AG20443 (cell line): ENCODE measurements around the gene MYO19.

ENCODE experiments used
- DNase-seq: peaks from one replicate; pipeline ENCODE4 v3.0.0; 2012; ENCODE audit warnings: low spot score, mixed read lengths

Gene MYO19, protein sequence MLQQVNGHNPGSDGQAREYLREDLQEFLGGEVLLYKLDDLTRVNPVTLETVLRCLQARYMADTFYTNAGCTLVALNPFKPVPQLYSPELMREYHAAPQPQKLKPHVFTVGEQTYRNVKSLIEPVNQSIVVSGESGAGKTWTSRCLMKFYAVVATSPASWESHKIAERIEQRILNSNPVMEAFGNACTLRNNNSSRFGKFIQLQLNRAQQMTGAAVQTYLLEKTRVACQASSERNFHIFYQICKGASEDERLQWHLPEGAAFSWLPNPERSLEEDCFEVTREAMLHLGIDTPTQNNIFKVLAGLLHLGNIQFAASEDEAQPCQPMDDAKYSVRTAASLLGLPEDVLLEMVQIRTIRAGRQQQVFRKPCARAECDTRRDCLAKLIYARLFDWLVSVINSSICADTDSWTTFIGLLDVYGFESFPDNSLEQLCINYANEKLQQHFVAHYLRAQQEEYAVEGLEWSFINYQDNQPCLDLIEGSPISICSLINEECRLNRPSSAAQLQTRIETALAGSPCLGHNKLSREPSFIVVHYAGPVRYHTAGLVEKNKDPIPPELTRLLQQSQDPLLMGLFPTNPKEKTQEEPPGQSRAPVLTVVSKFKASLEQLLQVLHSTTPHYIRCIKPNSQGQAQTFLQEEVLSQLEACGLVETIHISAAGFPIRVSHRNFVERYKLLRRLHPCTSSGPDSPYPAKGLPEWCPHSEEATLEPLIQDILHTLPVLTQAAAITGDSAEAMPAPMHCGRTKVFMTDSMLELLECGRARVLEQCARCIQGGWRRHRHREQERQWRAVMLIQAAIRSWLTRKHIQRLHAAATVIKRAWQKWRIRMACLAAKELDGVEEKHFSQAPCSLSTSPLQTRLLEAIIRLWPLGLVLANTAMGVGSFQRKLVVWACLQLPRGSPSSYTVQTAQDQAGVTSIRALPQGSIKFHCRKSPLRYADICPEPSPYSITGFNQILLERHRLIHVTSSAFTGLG

GRCh38 chr17:36534840-36535668 is at the start of gene MYO19, which contains the start of gene PIGW:
MYO19 (minus strand) TSS chr17:36534868; CDS start chr17:36532538, 2,330 bp downstream.
PIGW (plus strand) TSS chr17:36534987; CDS start chr17:36537102, 2,115 bp downstream.
- DNase-seq, result peak; percentile 95

DNA sequence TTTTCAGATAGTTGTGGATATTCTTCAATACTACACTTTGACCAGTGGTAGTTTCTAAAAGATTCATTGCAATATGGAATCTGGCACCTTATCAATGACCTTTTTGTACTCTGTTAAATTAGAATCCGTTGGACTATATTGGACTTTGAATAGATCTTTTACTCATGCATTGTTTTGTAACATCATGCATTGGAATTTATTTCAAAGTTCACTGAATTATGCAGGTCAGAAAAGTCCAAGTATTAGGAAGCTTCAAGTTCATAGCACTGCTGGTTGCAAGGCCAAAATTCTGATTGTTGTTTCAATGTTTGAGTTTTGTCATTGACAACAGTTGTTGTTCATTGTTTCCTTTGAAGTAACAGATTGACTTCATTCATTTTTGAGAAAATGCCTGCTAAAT is 49.1 kb upstream of the MYO19 start:
- no peak for DNase-seq

- DNase-seq, result peak; percentile 26
Measured at GRCh38 chr17:36578671-36579070, 44.0 kb upstream of the MYO19 start.

DNA sequence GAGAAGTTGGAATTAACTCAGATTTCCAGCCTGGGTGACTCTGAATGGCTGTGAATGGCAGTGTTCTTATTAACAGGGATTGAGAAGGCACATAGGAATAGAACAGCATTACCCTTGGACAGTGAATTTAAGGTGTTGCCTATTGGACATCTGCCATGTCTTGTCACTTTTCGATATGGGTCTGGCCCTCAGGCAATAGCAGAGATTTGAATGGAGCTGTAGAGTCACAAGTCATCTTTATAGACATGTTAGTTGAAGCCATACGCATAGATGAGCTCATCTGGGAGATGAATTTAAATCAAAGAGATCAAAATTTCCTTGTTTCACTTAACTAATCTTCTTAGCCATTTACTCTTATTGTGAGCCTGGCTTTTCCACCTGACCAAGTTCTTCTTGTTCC is 42.1 kb upstream of the MYO19 start:
- no peak for DNase-seq

- DNase-seq, result no peak
Measured at GRCh38 chr17:36575028-36575427, 40.4 kb upstream of the MYO19 start.

DNA sequence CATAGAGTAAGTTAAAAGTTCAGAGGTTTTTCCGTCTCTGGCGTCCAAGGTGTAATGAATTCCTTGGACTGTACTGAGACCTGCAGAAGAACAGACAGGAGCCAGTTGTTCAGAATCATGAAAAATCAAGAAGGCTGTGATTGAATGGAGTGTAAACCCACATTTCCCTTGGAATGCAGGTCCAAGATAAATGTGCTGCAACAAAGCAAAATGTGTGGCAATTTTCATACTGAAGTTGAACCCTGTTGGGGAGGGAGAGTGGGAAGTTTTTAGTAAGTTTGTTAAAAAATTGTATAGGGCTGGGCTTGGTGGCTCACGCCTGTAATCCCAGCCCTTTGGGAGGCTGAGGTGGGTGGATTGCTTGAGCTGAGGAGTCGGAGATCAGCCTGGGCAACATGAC is 31.4 kb upstream of the MYO19 start:
- DNase-seq, result no peak

GRCh38 chr17:36553459-36553858 is 18.8 kb upstream of the MYO19 start:
- no peak for DNase-seq

DNA sequence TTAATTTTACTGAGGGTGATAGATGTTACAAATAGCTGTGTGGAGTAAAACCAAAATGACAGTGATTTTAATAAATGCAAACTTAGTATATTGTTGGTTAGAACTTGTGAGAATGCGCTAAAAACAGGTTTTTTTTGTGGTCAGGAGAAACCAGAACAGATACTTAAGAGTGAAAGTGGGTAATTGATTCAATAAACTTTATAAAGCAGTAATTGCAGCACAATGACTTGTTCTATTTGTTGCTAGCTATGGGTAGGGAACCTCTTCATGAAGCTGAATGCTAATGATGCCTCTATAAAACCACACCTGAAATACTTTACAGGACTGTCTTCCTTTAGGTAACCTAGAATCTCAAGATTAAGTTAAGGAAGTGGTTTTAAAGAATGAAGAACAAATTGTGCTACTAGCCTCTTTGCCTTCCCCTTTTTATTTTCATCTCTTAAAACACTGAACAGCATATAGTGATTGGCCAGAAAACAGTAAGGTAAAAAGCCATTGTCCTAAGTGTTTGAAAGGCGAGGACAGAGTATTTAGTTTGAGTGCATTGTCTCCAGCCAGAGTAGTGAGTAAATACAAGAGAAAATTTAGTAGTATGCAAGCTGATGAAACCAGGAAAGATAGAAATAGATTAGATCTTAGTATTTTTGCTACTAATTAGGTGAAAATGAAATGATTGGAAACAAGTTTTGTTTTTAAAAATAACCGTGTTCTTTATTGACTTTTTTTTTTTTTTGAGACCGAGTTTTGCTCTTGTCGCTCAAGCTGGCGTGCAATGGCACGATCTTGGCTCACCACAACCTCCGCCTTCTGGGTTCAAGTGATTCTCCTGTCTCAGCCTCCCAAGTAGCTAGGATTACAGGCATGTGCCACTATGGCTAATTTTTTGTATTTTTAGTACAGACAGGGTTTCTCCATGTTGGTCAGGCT is 16.1 kb upstream of the MYO19 start:
- no peak for DNase-seq

DNA sequence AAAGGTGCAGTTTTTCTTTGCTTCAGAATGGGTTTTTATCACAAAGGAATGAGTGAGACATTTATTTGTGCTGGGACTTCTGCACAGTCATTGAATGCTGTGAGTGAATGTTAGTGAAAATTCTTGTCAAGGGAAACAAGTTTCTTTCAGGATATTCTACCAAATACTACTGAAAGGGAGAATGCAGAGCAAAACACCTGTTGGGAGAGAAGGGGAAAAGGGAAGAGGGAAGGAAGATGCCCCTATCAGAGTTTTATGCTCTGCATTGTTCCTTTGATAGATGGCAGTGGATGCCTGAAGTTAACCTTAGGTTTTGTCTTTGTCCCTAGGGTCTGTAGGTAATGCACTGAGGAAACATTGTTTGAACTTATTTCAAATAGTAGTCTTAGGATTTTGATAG is 13.1 kb upstream of the MYO19 start:
- DNase-seq, result no peak

DNA sequence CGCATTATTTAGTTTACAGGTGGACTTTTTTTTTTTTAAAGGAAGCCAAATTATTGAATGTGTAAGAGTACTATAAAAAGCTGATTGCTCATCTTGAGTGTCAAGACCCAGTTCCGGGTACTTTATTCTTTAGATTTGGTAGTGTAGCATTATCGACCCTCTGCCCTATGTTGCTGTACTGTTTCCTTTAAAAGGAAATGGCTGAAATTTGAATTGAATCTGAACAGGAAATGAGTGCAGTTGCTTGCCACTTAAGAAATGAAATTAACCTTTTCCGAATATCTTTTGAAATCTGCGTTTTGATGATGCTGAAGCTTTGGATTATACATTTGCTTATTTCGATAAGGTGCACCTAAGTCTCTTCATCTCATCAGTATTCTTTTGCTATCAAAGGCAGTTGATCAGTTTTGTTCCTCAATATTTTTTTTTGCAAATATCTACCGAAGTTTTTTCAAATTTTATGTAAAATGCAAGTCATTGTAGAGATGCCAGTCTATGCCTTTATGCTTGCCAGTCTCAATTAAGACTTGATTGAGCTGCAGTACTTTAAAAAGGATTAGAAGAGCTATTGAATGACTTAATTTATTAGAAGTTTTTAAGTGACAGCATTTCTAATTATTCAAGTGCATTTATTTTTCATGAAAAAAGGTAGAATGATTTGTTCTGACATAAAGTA is 11.9 kb upstream of the MYO19 start:
- DNase-seq, result no peak

GRCh38 chr17:36545465-36546417 is 11.1 kb upstream of the MYO19 start:
- DNase-seq, result peak; percentile 98

DNA sequence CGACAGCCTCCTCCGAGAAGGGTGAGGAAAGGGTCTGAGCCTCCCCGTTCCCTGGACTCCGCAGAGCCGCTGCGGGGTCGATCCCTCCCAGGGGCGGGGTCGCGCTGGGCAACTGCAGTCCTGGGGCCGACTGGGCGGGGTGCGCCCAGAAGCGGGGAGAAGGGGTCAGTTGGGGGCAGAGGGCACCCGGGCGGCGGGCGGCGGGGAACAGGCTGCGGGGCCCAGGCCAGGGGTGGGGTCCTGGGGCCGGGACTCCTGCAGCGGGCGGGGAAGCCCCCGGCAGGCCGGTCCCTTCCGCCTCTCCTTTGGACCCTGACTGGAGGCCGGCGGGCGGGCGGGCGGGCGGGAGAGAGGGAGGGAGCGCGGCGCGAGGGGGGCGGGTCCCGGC is 10.4 kb upstream of the MYO19 start:
- DNase-seq, result no peak

GRCh38 chr17:36544307-36545076 is 9.8 kb upstream of the MYO19 start, which contains the start of gene GGNBP2:
GGNBP2 (plus strand) TSS chr17:36544919; CDS start chr17:36545725, 806 bp downstream.
- DNase-seq, result peak; percentile 95

DNA sequence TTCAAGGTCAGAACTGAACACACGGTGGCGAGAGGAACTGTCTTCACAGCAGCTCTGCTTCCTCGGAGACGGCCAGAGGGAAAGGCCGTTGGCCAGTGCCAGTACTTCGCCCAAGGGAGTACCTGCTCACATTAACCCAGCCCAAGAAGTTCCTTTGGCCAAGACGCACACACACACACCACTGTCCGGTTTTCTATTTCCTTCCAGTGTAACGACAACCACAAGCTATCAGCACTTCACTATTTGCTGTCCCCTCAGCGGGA is 9.3 kb upstream of the MYO19 start:
- peak; percentile 58 for DNase-seq

DNA sequence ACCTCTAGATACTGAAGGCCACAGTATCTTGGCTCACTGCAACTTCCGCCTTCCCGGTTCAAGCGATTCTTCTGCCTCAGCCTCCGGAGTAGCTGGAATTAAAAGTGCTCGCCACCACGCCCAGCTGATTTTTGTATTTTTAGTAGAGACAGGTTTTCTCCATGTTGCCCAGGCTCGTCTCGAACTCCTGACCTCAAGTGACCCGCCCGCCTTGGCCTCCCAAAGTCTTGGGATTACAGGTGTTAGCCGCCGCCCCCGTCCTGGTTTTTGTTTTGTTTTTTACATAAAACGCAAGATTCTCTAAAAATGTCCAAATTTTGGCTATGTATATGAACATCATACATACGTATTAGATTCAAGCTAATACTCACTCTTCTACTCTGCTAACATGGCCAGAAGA is 8.1 kb upstream of the MYO19 start:
- DNase-seq, result no peak

DNA sequence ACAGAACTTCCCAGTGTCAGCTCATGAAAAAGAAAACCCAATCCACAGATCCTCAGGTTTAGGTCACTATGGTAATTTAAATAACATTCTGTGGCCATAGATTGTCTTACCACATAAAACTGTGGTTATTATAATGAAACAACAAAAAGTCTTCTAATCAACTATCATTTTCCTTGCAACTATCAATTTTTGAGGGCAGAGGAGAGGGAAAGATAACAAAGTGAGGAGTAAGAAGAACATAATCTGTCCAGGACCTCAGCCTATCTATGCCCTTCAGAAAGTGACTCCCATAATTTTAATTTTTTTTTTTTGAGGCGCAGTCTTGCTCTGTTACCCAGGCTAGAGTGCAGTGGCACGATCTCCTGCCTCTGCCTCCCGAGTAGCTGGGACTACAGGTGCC is 6.0 kb upstream of the MYO19 start:
- no peak for DNase-seq

DNA sequence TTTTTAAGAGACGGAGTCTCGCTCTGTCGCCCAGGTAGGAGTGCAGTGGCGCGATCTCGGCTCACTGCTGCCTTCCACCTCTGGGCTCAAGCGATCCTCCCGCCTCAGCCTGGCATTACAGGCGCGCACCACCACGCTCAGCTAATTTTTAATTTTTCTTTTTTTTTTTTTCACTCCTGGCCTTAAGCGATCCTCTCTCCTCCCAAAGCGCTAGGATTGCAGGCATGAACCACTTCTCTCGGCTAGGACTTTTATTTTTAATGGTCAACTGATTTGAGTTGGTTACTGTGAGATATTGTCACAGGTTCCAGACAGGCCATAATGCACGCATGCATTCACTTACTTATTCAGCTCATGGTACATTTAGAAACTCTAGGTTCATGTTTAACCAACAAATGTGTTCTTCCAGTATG is 1.0 kb upstream of the MYO19 start:
- DNase-seq, result no peak
